Muscle of leg (tissue), 11 donors: ENCODE data around the gene TMEM273. TPM values are rescaled to one million over a fixed set of nuclear protein-coding genes. Genes with fewer than 3 reads are reported as not detected.

Experiments used
- DNase-seq: peaks from one replicate; pipeline ENCODE4 v3.0.0; 2013
- H3K27ac ChIP-seq: one replicate; pipeline ENCODE4 v1.5.1; 2013; ENCODE audit warnings: mild to moderate bottlenecking, low read length, control low read depth
- H3K27me3 ChIP-seq: one replicate; pipeline ENCODE4 v1.6.1; 2013; ENCODE audit warnings: low read length; ENCODE audit not compliant: control insufficient read depth, insufficient read depth
- H3K36me3 ChIP-seq: one replicate; pipeline ENCODE4 v1.6.1; 2013; ENCODE audit warnings: low read length; ENCODE audit not compliant: control insufficient read depth, insufficient read depth
- H3K4me1 ChIP-seq: one replicate; pipeline ENCODE4 v1.6.1; 2013; ENCODE audit warnings: low read length; ENCODE audit not compliant: control insufficient read depth, insufficient read depth
- H3K4me3 ChIP-seq: one replicate; pipeline ENCODE4 v1.5.1; 2013; ENCODE audit warnings: low read length, control low read depth
- H3K9me3 ChIP-seq: replicated peaks from 2 replicates; pipeline ENCODE4 v1.6.1; 2013; ENCODE audit warnings: low read depth, low read length; ENCODE audit not compliant: control insufficient read depth
- WGBS: methylation state at CpG from one replicate; pipeline ENCODE4 v1.1.5; 2013; ENCODE audit warnings: missing lambda C conversion rate; ENCODE audit not compliant: insufficient coverage; 5-methylcytosine and 5-hydroxymethylcytosine counted together
- polyA plus RNA-seq, 8 donors: library from polyadenylated mRNA; unstranded; fragments of 120-200 nt; gene quantifications; one replicate each; pipeline versions ENCODE4 v1.2.1 to v1.2.3, GENCODE V29; 2013; ENCODE audit warnings: inconsistent platforms in 1 of 8, low replicate concordance in 1 of 8; ENCODE audit not compliant: insufficient read length in 8 of 8, insufficient read depth in 1 of 8
- total RNA-seq: library from RNA; stranded (reverse); fragments of 120-200 nt; gene quantifications from one replicate; pipeline ENCODE4 v1.2.4, GENCODE V29; 2013

The TMEM273 gene
- total and polyA plus RNA-seq, 9 donors, result 3.9 to 9.5 (median 5.6) TPM

DNA sequence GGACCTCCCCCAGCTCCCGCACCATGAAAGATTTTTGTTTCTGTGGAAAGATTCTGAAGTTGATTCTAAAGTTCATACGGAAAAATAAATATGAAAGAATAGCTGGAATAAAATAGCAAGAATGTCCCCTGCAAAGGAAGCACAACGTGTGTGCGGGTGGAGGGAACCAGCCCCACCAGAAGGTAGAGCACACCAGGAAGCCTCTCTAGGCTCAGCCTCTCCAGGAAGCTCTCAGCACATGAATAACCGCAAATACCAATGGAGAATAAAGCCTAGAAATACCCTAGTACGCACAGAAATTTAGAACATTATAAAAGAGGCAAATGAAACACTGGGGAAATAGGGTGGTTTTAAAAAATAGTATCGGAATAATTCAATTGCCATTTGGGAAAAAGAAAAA is 29.8 kb downstream of the TMEM273 start:
- WGBS, result no CpG with 5 or more reads among the region's 7 CpGs
- H3K4me1 ChIP-seq, result peaks cover 6% of the 10 kb centered on the region
- H3K27ac ChIP-seq, result no peak overlapping the region
- H3K27me3 ChIP-seq, result no peaks in the 10 kb centered on the region
- DNase-seq, result no peak
- no peaks in the 10 kb centered on the region for H3K9me3 ChIP-seq
- no peaks in the 10 kb centered on the region for H3K36me3 ChIP-seq
- no peak overlapping the region for H3K4me3 ChIP-seq

DNA sequence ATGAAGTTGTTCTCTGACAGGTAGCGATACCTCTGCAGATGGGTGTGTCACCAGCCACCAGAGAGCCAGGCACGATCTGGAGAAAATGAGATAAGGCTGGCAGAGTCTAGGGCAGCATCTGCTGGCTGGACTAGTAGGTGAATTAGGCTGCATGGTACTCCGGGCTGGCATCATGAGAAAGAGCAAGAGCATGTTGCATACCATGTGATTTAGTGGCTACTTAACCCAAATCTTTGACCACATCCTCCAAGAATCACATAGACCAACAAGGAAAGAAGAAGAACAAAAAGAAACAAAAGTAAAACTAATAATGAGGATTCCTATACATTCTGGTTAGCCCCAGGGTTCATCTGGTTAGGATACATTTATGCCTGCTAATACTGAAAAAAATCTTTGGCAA is 31.0 kb downstream of the TMEM273 start:
- H3K36me3 ChIP-seq, result no peaks in the 10 kb centered on the region
- WGBS, result 90% methylated on average over 2 of the region's 3 CpGs
- H3K27ac ChIP-seq, result no peak overlapping the region
- H3K4me3 ChIP-seq, result no peak overlapping the region
- no peaks in the 10 kb centered on the region for H3K9me3 ChIP-seq
- H3K4me1 ChIP-seq, result peaks cover 6% of the 10 kb centered on the region
- DNase-seq, result no peak
- H3K27me3 ChIP-seq, result no peaks in the 10 kb centered on the region

DNA sequence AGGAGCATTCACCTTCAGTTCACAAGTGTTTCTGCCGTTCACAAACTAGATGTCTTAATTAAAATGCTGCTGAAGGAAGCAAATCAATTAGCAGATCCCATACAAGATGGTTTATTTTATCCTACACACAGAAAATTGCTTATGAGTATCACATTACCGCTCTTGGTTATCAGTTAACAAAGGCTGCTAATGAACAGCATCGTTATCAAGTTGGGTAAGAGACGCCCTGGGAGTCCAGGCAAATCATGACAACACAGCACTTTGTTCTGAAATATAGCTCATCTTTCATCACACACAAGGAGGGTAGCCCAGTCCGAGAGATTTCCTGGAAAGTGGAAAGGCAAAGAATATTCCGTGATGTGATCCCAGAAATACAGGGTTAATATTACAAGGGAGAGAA is 33.5 kb downstream of the TMEM273 start:
- Histone ChIP-seq H3K36me3 (no peaks in the 10 kb centered on the region), H3K4me3 (no peak overlapping the region), H3K4me1 (peaks cover 15% of the 10 kb centered on the region), H3K9me3 (no peaks in the 10 kb centered on the region), H3K27me3 (no peaks in the 10 kb centered on the region), H3K27ac (no peak overlapping the region)
- DNase-seq, result no peak
- WGBS, result 80% methylated on average over 1 of the region's 6 CpGs

DNA sequence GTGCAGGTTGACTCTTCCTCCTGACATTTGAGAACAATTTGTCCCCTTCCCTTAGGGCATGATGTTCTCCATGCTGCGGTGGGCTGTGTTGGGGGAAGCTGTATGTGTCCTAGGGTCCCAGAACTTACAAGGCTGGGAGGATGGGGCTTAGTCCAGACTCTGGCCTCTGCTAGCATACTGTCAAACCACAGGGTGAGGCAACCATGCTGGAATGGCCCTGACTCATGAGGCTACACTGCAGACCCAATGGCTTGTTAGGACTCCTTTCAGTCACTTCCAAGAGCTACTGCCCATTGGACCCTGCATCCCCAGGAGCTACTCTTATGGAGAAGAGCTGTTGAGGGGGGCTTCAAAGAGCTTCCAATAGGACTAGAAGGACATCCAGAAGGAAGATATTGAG is 34.2 kb downstream of the TMEM273 start:
- peaks cover 20% of the 10 kb centered on the region for H3K4me1 ChIP-seq
- H3K27ac ChIP-seq, result no peak overlapping the region
- no CpG with 5 or more reads among the region's 1 CpG for WGBS
- H3K4me3 ChIP-seq, result no peak overlapping the region
- H3K27me3 ChIP-seq, result no peaks in the 10 kb centered on the region
- H3K36me3 ChIP-seq, result no peaks in the 10 kb centered on the region
- no peak for DNase-seq
- H3K9me3 ChIP-seq, result no peaks in the 10 kb centered on the region

DNA sequence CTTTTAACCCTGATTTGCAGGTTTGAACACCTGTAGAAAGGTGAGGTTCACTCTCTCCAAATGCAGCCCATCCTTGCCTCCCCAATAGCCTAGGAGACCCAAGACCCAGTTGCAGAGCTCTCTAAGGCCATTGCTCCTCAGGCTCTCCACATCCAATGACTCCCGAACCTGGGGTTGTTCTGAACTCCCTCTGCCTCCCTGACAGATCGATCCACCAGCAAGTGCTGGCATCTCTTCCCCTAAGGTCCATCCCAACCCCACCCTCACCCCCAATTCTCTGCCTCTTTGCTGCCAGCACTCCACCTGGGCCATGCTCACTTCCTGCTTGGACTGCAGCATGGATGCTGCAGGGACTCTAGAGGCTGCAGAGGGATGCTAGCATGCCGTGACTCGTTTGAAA is 35.1 kb downstream of the TMEM273 start:
- 41% methylated on average over 4 of the region's 4 CpGs for WGBS
- DNase-seq, result no peak
- peaks cover 26% of the 10 kb centered on the region for H3K4me1 ChIP-seq
- H3K9me3 ChIP-seq, result peaks cover 3% of the 10 kb centered on the region
- H3K4me3 ChIP-seq, result no peak overlapping the region
- no peaks in the 10 kb centered on the region for H3K36me3 ChIP-seq
- no peak overlapping the region for H3K27ac ChIP-seq
- H3K27me3 ChIP-seq, result no peaks in the 10 kb centered on the region

DNA sequence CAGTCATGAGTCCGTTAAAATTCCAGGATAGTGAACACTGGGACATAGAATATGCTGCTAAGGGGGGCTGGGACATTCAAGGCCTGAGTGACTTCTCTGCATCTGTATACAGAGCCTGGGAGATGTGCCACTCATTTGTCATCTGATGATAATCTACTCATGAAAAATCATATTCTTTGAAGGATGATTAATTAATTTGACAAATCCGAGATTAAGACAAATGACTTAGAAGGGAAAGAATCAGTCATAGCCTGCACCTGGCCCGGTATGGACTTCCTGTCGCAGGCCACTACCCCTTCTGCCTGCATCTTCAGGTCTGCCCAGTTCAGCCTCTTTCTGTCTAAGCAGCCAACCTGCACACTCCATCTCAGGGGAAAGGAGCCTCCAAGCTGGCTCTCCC is 35.5 kb downstream of the TMEM273 start:
- H3K9me3 ChIP-seq, result peaks cover 6% of the 10 kb centered on the region
- H3K4me3 ChIP-seq, result no peak overlapping the region
- H3K36me3 ChIP-seq, result no peaks in the 10 kb centered on the region
- H3K27ac ChIP-seq, result no peak overlapping the region
- no peak for DNase-seq
- 93% methylated on average over 2 of the region's 4 CpGs for WGBS
- H3K27me3 ChIP-seq, result no peaks in the 10 kb centered on the region
- peaks cover 27% of the 10 kb centered on the region for H3K4me1 ChIP-seq

DNA sequence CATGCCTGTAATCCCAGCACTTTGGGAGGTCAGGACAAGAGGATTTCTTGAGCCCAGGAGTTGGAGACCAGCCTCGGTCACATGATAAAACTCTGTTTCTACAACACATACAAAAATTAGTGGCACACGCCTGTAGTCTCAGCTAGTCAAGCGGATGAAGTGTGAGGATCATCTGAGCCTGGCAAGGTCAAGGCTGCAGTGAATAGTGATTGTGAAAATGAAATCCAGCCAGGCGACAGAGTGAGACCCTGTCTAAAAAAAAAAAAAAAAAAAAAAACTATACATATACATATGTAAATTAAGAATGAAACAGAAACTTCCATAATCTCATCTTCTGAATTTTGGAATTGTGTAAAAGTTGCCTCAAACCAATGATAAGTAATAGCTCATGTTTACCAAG is 36.2 kb downstream of the TMEM273 start:
- Histone ChIP-seq H3K4me1 (peaks cover 27% of the 10 kb centered on the region), H3K4me3 (no peak overlapping the region), H3K36me3 (no peaks in the 10 kb centered on the region), H3K27ac (no peak overlapping the region), H3K27me3 (no peaks in the 10 kb centered on the region), H3K9me3 (peaks cover 11% of the 10 kb centered on the region)
- WGBS, result no CpG with 5 or more reads among the region's 4 CpGs
- no peak for DNase-seq

DNA sequence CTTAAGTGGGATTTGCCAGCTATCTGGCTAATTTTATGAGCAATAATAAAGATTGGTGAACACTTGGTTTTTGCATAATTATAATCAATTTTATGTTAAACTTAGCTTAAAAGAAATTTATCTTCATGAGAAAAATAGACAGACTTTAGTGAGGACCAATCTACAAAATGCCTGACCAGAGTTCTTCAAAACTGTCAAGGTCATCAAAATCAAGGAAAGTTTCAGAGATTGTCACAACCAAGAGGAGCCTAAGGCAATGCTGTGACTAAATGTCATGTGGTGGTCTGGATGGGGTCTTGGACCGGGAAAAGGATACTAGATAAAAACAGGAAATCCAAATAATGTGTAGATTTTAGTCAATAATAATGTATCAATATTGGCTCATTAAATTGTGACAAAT is 36.7 kb downstream of the TMEM273 start:
- no CpG with 5 or more reads among the region's 1 CpG for WGBS
- Histone ChIP-seq H3K9me3 (peaks cover 11% of the 10 kb centered on the region), H3K4me3 (no peak overlapping the region), H3K27me3 (no peaks in the 10 kb centered on the region), H3K4me1 (peaks cover 27% of the 10 kb centered on the region), H3K36me3 (no peaks in the 10 kb centered on the region), H3K27ac (no peak overlapping the region)
- no peak for DNase-seq

DNA sequence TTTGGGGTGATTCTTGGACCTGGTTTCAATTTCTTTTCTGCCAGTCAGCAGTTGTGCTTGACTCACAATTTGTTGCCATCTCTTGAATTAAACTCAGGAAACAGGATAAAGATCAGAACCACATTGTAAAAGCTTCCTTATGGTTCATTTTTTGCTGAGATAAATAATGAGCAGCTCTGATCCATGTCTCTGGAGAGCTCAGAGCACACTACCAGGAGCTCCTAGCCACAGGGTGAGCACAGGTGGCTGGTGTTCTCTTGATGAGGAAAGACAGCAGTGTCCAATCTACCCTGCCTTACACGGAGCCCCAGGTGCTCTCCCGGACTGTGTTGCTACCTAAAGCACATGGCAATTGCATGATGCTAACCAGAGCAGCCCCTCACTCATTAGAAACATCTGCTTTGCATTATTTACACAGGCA is 37.2 kb downstream of the TMEM273 start:
- WGBS, result 15% methylated on average over 2 of the region's 2 CpGs
- Histone ChIP-seq H3K4me1 (peaks cover 29% of the 10 kb centered on the region), H3K9me3 (peaks cover 11% of the 10 kb centered on the region), H3K36me3 (no peaks in the 10 kb centered on the region), H3K4me3 (no peak overlapping the region), H3K27me3 (no peaks in the 10 kb centered on the region), H3K27ac (no peak overlapping the region)
- DNase-seq, result no peak

DNA sequence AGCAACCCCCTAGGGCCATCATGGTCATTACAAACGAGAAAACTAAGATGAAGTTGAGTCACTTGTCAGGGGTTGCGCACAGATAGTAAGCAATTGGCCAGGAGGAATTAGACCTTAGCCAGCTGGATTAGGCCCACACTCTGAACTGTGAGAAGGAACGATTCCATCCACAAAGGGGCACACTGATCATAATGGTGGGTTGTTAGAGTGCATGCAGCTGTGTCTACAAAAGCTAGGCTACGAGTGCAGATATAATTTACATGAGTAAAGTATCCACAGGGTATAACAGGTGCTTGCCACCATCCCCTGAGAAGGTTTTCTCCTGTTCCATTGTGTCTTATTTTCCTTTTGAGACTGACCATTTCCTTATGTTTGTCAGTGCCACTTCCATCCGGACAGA is 37.8 kb downstream of the TMEM273 start:
- Histone ChIP-seq H3K27me3 (no peaks in the 10 kb centered on the region), H3K4me3 (no peak overlapping the region), H3K9me3 (peaks cover 11% of the 10 kb centered on the region), H3K4me1 (peaks cover 31% of the 10 kb centered on the region), H3K36me3 (no peaks in the 10 kb centered on the region), H3K27ac (no peak overlapping the region)
- no peak for DNase-seq
- 15% methylated on average over 4 of the region's 5 CpGs for WGBS

DNA sequence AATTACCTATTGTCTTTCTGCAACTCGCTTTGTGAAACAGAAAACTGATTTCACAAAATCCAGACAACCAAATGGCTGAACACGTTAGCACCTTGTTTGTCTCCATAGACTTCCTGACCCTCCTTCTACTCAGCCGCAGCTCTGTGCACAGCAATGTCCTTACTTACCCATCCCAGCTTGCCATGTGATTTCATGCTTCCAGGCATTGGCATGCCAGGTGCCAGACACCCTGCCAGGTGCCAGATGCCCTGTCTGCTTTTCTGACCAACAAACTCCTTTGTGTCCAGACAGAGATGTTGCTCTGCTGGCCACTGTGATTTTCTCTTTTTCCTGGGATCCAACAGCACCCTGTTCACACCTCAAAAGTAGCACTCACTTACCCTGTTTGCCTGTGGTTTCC is 38.3 kb downstream of the TMEM273 start:
- 83% methylated on average over 3 of the region's 3 CpGs for WGBS
- Histone ChIP-seq H3K27me3 (no peaks in the 10 kb centered on the region), H3K36me3 (no peaks in the 10 kb centered on the region), H3K4me3 (no peak overlapping the region), H3K4me1 (peaks cover 34% of the 10 kb centered on the region), H3K9me3 (peaks cover 11% of the 10 kb centered on the region), H3K27ac (peak overlapping the region; percentile 49)
- DNase-seq, result no peak
